Measurements from ENCODE around the gene DCBLD2. TPM values are rescaled to one million over a fixed set of nuclear protein-coding genes. Genes with fewer than 3 reads are reported as not detected.
A peak's percentile ranks its signal among the peaks of the same experiment; 100 is the strongest.

The DCBLD2 gene, protein sequence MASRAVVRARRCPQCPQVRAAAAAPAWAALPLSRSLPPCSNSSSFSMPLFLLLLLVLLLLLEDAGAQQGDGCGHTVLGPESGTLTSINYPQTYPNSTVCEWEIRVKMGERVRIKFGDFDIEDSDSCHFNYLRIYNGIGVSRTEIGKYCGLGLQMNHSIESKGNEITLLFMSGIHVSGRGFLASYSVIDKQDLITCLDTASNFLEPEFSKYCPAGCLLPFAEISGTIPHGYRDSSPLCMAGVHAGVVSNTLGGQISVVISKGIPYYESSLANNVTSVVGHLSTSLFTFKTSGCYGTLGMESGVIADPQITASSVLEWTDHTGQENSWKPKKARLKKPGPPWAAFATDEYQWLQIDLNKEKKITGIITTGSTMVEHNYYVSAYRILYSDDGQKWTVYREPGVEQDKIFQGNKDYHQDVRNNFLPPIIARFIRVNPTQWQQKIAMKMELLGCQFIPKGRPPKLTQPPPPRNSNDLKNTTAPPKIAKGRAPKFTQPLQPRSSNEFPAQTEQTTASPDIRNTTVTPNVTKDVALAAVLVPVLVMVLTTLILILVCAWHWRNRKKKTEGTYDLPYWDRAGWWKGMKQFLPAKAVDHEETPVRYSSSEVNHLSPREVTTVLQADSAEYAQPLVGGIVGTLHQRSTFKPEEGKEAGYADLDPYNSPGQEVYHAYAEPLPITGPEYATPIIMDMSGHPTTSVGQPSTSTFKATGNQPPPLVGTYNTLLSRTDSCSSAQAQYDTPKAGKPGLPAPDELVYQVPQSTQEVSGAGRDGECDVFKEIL
- total RNA-seq (62.6 and 77.3 TPM in 2 replicates), polyA plus RNA-seq (27.7 and 28.7 TPM in 2 replicates), polyA minus RNA-seq (114 and 128 TPM in 2 replicates), Bru-seq, nascent RNA (percentile 96 among the genes with signal in this experiment), BruChase-seq, experiment 1, labeled RNA remaining after a 6-hour chase (percentile 92 among the genes with signal in this experiment), BruChase-seq, experiment 2, labeled RNA remaining after a 2-hour chase (percentile 92 among the genes with signal in this experiment)
- polyA plus RNA-seq (2011; cell fraction: cytosol; rRNA removed) = 25.0 and 29.4 TPM in 2 replicates
- polyA plus RNA-seq (2011; cell fraction: nucleus; rRNA removed) = 80.8 and 86.7 TPM in 2 replicates
- polyA plus RNA-seq (2012) = 39.7 and 81.7 TPM in 2 replicates
- 12.7 TPM for polyA minus RNA-seq (2011; cell fraction: cytosol; rRNA and poly(A)+ RNA removed)
- 142 and 205 TPM in 2 replicates for polyA minus RNA-seq (2011; cell fraction: nucleus; rRNA and poly(A)+ RNA removed)
- long read RNA-seq, full-length matches to known transcripts = 31 of 90 reads
- long read RNA-seq, partial matches to known transcripts = 12 of 90 reads
- long read RNA-seq, other reads (novel, unspliced or antisense) = 47 of 90 reads

DNA sequence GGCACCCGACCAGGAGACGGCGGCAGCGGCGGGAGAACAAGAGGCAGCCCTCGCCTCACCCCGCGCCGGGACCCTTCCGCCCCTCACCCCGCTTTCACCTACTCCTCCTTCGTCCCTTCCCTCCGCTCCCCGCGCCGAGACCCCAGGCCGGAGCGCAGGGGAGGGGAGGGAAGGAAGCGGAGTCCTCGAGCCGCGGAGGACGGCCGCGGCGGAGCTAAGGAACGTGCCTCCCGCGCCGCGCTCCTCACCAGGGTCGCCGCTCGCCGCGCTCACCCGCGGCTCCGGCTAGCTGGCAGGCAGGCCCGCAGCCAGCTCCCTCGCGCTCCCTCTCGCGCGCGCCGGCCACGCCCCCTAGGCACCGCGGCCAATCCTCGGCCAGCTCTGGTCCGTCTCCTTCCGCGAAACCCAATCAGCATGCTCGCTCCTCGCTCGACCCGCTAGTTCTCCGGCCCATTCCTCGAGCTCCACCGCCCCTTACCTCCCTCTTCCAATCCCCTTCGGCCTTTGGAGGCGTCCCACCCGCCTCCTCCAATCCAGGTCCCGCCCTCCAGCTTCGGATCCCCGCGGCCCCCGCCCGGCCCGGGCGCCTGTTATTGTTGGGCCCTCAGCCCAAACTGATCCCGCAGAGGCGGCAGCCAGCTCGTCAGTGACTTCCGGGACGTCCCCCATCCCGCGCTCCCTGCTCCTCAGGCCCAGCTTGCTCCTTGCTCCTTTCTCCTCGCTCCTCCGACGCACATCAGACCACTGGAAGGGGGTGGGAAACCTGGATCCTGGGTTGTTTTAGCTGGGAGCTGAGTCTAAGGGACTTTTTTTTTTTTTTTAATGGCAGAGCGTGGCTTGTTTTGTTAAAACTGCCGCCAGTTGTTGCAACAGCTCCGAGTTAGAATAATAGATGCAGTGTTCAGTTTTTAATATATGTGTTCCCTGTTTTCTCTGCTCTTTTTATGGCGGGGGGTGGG is at the start of gene DCBLD2:
Gene DCBLD2, minus strand, starts transcription at position 304 of the 959 bp plus-strand sequence. CDS start 369 bp downstream, outside the sequence.
- H3K9ac ChIP-seq (replicated peaks; ENCODE audit: extremely low read depth, insufficient read depth, low read length) = peak within 1 kb of the TSS; percentile 95
- no peaks in the 10 kb centered on the region for H3K36me3 ChIP-seq (ENCODE audit: control insufficient read depth in 2 of 2, extremely low read depth in 1 of 2, insufficient read depth in 2 of 2, low read length in 2 of 2)
- peak; percentile 95 for FAIRE-seq
- peaks cover 47% of the 10 kb centered on the region for H3K79me2 ChIP-seq (ENCODE audit: control insufficient read depth, insufficient read depth, low read length)
- no TSS peak for BruUV-seq (replicated peaks)
- H3K9me1 ChIP-seq (replicated peaks; ENCODE audit: control insufficient read depth, extremely low read depth, insufficient read depth, low read length) = no peaks in the 10 kb centered on the region
- ChIA-PET POLR2A (interaction anchor here (0.6 to 1.6 kb wide), 11 partner anchors 8 to 210 kb away, joined by 3 to 9 read pairs (median 5); no protein-coding TSS in a partner anchor), CTCF (interaction anchor here (0.7 to 2.8 kb wide), 21 partner anchors 9 to 308 kb away, joined by 3 to 32 read pairs (median 3); partner anchors contain the start of gene CPOX)
- no peaks in the 10 kb centered on the region for H3K27me3 ChIP-seq (ENCODE audit: control insufficient read depth in 2 of 2, insufficient read depth in 2 of 2, low read length in 2 of 2)
- dilution Hi-C loops (cut with MboI; ENCODE audit: extremely low pct_ligation_motif_present, low sequenced_read_pairs) (no loop called here), intact Hi-C loops (cut with micrococcal nuclease) (loop anchor here (1.0 to 10.0 kb wide), 6 partner anchors 21 to 307 kb away; partner anchors contain the start of gene CPOX)
- H2AFZ ChIP-seq (ENCODE audit: low read depth, low read length) = peak within 1 kb of the TSS; percentile 83
- peak within 1 kb of the TSS; percentile 88 for H3K27ac ChIP-seq (ENCODE audit: insufficient read depth, low read depth, low read length)
- H4K20me1 ChIP-seq (replicated peaks; ENCODE audit: control insufficient read depth, extremely low read depth, insufficient read depth, low read length) = no peaks in the 10 kb centered on the region
- peak; percentile 97 for TF ChIP-seq POLR2A (IDR thresholded peaks at IDR 0.05; ENCODE audit: low read depth, low read length)
- no peak for TF ChIP-seq CTCF (IDR thresholded peaks at IDR 0.05; ENCODE audit: extremely low read depth in 1 of 2, insufficient read depth in 1 of 2, low read depth in 1 of 2, low read length in 2 of 2)
- TF ChIP-seq EZH2 (IDR thresholded peaks at IDR 0.05; ENCODE audit: borderline replicate concordance, low read depth, low read length, severe bottlenecking) = no peak
- no peak for TF ChIP-seq MYC (IDR thresholded peaks at IDR 0.05; ENCODE audit: low read depth, low read length)
- TF ChIP-seq FOS (IDR thresholded peaks at IDR 0.05; ENCODE audit: borderline replicate concordance, insufficient read depth, low read length) = no peak
- TF ChIP-seq GATA2 (IDR thresholded peaks at IDR 0.05; ENCODE audit: insufficient read depth, insufficient read length, low read depth, low read length) = no peak
- TF ChIP-seq JUN (IDR thresholded peaks at IDR 0.05; ENCODE audit: borderline replicate concordance, insufficient read depth, insufficient read length, low read depth) = no peak
- TF ChIP-seq MAX (IDR thresholded peaks at IDR 0.05; ENCODE audit: insufficient read depth, insufficient read length) = no peak
- TF ChIP-seq POLR2AphosphoS5 (IDR thresholded peaks at IDR 0.05; ENCODE audit: insufficient read depth, low read depth, low read length) = peak; percentile 97
- H3K9me3 ChIP-seq (replicated peaks; ENCODE audit: control insufficient read depth, insufficient read depth, low read length) = no peaks in the 10 kb centered on the region
- H3K4me1 ChIP-seq (ENCODE audit: control insufficient read depth, extremely low read depth, insufficient read depth, low read length) = peaks cover 41% of the 10 kb centered on the region
- H3K4me2 ChIP-seq (ENCODE audit: insufficient read depth, low read length) = peak within 1 kb of the TSS; percentile 80
- peak within 1 kb of the TSS; percentile 77 to 93 (median 92) for H3K4me3 ChIP-seq (replicated peaks in 1 of 3; ENCODE audit: insufficient read depth in 1 of 3, low read depth in 1 of 3, low read length in 3 of 3)
- DNase-seq (ENCODE audit: low read depth, low spot score) = peak; percentile 99
